ENCODE data around the gene RIN3. TPM values are rescaled to one million over a fixed set of nuclear protein-coding genes. Genes with fewer than 3 reads are reported as not detected.

Gene RIN3
- total and polyA plus RNA-seq, 2 of the 4 experiments (the other 2 are of a cell fraction): 2.5 to 11.1 TPM

GRCh38 chr14:92665661-92666110, 152.1 kb downstream of the RIN3 start:
- Histone ChIP-seq H2BK20ac (ENCODE audit: low read depth, low read length) (no peak overlapping the region), H4K20me1 (ENCODE audit: insufficient read depth, low read length) (no peaks in the 10 kb centered on the region), H3K9me3 (ENCODE audit: control insufficient read depth, insufficient read depth, low read length) (no peaks in the 10 kb centered on the region), H3K9me1 (ENCODE audit: insufficient read depth, low read length) (peaks cover 8% of the 10 kb centered on the region), H3K4me1 (ENCODE audit: control insufficient read depth, insufficient read depth, low read length) (peaks cover 2% of the 10 kb centered on the region; the same call in 1 of the 2 replicates), H3K23ac (ENCODE audit: low read depth, low read length) (no peak overlapping the region), H4K8ac (ENCODE audit: low read depth in 2 of 2, low read length in 2 of 2) (no peak overlapping the region), H3K14ac (replicated peaks; ENCODE audit: low read depth, low read length) (no peak overlapping the region), H4K5ac (ENCODE audit: low read depth, low read length) (no peak overlapping the region), H2AK5ac (ENCODE audit: low read depth, low read length) (no peak overlapping the region), H3K4me3 (ENCODE audit: insufficient read depth, low read depth, low read length) (no peak overlapping the region), H3K18ac (ENCODE audit: low read depth, low read length) (no peak overlapping the region), H2BK15ac (ENCODE audit: low read depth, low read length) (no peak overlapping the region), H2AK9ac (replicated peaks; ENCODE audit: low read depth, low read length, poor library complexity) (no peak overlapping the region), H3K36me3 (ENCODE audit: control insufficient read depth, insufficient read depth, low read length) (peaks cover 13% of the 10 kb centered on the region), H3K79me1 (ENCODE audit: low read depth in 1 of 2, low read length in 2 of 2) (peaks cover 11 to 13% of the 10 kb centered on the region in 2 experiments), H3K4ac (ENCODE audit: low read depth, low read length) (no peak overlapping the region), H2AFZ (replicated peaks; ENCODE audit: low read length, poor library complexity) (no peak overlapping the region), H4K91ac (ENCODE audit: insufficient read depth, low read depth, low read length) (no peak overlapping the region), H3K56ac (ENCODE audit: extremely low read depth, insufficient read depth, low read length) (no peak overlapping the region), H3K9ac (ENCODE audit: low read depth, low read length) (no peak overlapping the region), H2BK5ac (ENCODE audit: low read depth, low read length, poor library complexity, severe bottlenecking) (no peak overlapping the region), H3K4me2 (ENCODE audit: low read depth, low read length) (no peak overlapping the region), H3K27ac (ENCODE audit: insufficient read depth, low read length) (no peak overlapping the region), H3K27me3 (ENCODE audit: control insufficient read depth, insufficient read depth, low read length) (no peaks in the 10 kb centered on the region), H2BK120ac (ENCODE audit: low read depth, low read length) (no peak overlapping the region; the same call in 1 of the 2 replicates)
- POLR2A ChIA-PET (ENCODE audit: unreplicated experiment): no interaction called here
- ATAC-seq (ENCODE audit: low read depth) (no peak), DNase-seq (no peak)
- intact Hi-C loops (cut with micrococcal nuclease): no loop called here
- TF ChIP-seq MAFK (IDR thresholded peaks at IDR 0.05; ENCODE audit: low read depth, low read length): no peak
- TF ChIP-seq USF2 (IDR thresholded peaks at IDR 0.05; ENCODE audit: low read depth, low read length): no peak
- no peak for TF ChIP-seq RCOR1 (IDR thresholded peaks at IDR 0.05; ENCODE audit: insufficient replicate concordance, low read length)
- no peak for TF ChIP-seq CTCF (conservative IDR thresholded peaks at IDR 0.05; ENCODE audit: low read depth, low read length)
- no peak for TF ChIP-seq BHLHE40 (IDR thresholded peaks at IDR 0.05; ENCODE audit: low read depth, low read length)
- TF ChIP-seq SMC3 (IDR thresholded peaks at IDR 0.05; ENCODE audit: low read depth, low read length): no peak
- TF ChIP-seq MAZ (IDR thresholded peaks at IDR 0.05; ENCODE audit: borderline replicate concordance, low read depth, low read length): no peak
- TF ChIP-seq RAD21 (IDR thresholded peaks at IDR 0.05; ENCODE audit: low read length): no peak
- no peak for TF ChIP-seq ELK1 (IDR thresholded peaks at IDR 0.05; ENCODE audit: borderline replicate concordance, low read depth, low read length)
- TF ChIP-seq CHD1 (IDR thresholded peaks at IDR 0.05; ENCODE audit: low read depth, low read length): no peak
- no peak for TF ChIP-seq NFE2L2 (IDR thresholded peaks at IDR 0.05; ENCODE audit: low read depth, low read length)
- TF ChIP-seq MXI1 (IDR thresholded peaks at IDR 0.05; ENCODE audit: borderline replicate concordance, low read depth, low read length): no peak
- TF ChIP-seq FOS (IDR thresholded peaks at IDR 0.05; ENCODE audit: low read depth, low read length): no peak
- TF ChIP-seq CEBPB (IDR thresholded peaks at IDR 0.05; ENCODE audit: low read depth, low read length): no peak
- TF ChIP-seq POLR2A (IDR thresholded peaks at IDR 0.05; ENCODE audit: low read depth, low read length): no peak
- TF ChIP-seq RFX5 (IDR thresholded peaks at IDR 0.05; ENCODE audit: low read depth, low read length): no peak
- BruUV-seq (replicated peaks): no TSS peak
- in situ Hi-C loops (cut with MboI; ENCODE audit: low sequenced_read_pairs): no loop called here
- CTCF ChIA-PET: no interaction called here
- WGBS, 2 experiments (ENCODE audit: extremely low coverage in 2 of 2, insufficient read length in 1 of 2): 64% methylated on average over 3 of the region's 8 CpGs; no CpG with 5 or more reads in 1 of the 2 experiments
- dilution Hi-C loops (cut with HindIII; ENCODE audit: low sequenced_read_pairs, unreplicated experiment): no loop called here
